ENCODE results near the gene ANKLE1.

The ANKLE1 gene

GRCh38 chr19:17319473-17320238, 38.0 kb downstream of the ANKLE1 start:
- Histone ChIP-seq H3K27ac (ENCODE audit: low read depth, low read length) (no peak overlapping the region), H3K9me3 (ENCODE audit: control insufficient read depth, insufficient read depth, low read length) (no peaks in the 10 kb centered on the region), H3K4me2 (ENCODE audit: low read length) (no peak overlapping the region), H3K9me2 (replicated peaks; ENCODE audit: control insufficient read depth, low read length) (no peaks in the 10 kb centered on the region), H3K27me3 (ENCODE audit: control insufficient read depth, low read length) (no peaks in the 10 kb centered on the region), H3K36me3 (ENCODE audit: control insufficient read depth, low read length) (peaks cover 40% of the 10 kb centered on the region), H3K4me1 (ENCODE audit: control insufficient read depth, low read length) (peaks cover 11% of the 10 kb centered on the region), H3F3A (ENCODE audit: control insufficient read depth, insufficient read depth) (no peaks in the 10 kb centered on the region), H3K4me3 (ENCODE audit: low read length) (no peak overlapping the region), H4K20me1 (ENCODE audit: control insufficient read depth, insufficient read depth, low read depth, low read length) (no peaks in the 10 kb centered on the region), H3K79me2 (ENCODE audit: control insufficient read depth, low read length) (no peaks in the 10 kb centered on the region)
- TF ChIP-seq EZH2phosphoT487 (IDR thresholded peaks at IDR 0.05; ENCODE audit: borderline replicate concordance, low read length): no peak
- no peak for TF ChIP-seq CTCF (IDR thresholded peaks at IDR 0.05; ENCODE audit: low read depth, low read length, poor library complexity, severe bottlenecking)

GRCh38 chr19:17320435-17320834, 38.7 kb downstream of the ANKLE1 start:
- H3K36me3 ChIP-seq (ENCODE audit: control insufficient read depth, low read length): peaks cover 37% of the 10 kb centered on the region
- H3K4me1 ChIP-seq (ENCODE audit: control insufficient read depth, low read length): peaks cover 11% of the 10 kb centered on the region
- H3K9me2 ChIP-seq (replicated peaks; ENCODE audit: control insufficient read depth, low read length): no peaks in the 10 kb centered on the region
- H3F3A ChIP-seq (ENCODE audit: control insufficient read depth, insufficient read depth): no peaks in the 10 kb centered on the region
- H3K4me3 ChIP-seq (ENCODE audit: low read length): no peak overlapping the region
- no peaks in the 10 kb centered on the region for H3K79me2 ChIP-seq (ENCODE audit: control insufficient read depth, low read length)
- no peak overlapping the region for H3K27ac ChIP-seq (ENCODE audit: low read depth, low read length)
- H4K20me1 ChIP-seq (ENCODE audit: control insufficient read depth, insufficient read depth, low read depth, low read length): no peaks in the 10 kb centered on the region
- H3K4me2 ChIP-seq (ENCODE audit: low read length): no peak overlapping the region
- no peaks in the 10 kb centered on the region for H3K27me3 ChIP-seq (ENCODE audit: control insufficient read depth, low read length)
- H3K9me3 ChIP-seq (ENCODE audit: control insufficient read depth, insufficient read depth, low read length): no peaks in the 10 kb centered on the region
- TF ChIP-seq EZH2phosphoT487 (IDR thresholded peaks at IDR 0.05; ENCODE audit: borderline replicate concordance, low read length) (no peak), CTCF (IDR thresholded peaks at IDR 0.05; ENCODE audit: low read depth, low read length, poor library complexity, severe bottlenecking) (no peak)

GRCh38 chr19:17321655-17322489, 40.2 kb downstream of the ANKLE1 start:
- Histone ChIP-seq H3F3A (ENCODE audit: control insufficient read depth, insufficient read depth) (peaks cover 5% of the 10 kb centered on the region), H3K4me2 (ENCODE audit: low read length) (no peak overlapping the region), H3K9me2 (replicated peaks; ENCODE audit: control insufficient read depth, low read length) (no peaks in the 10 kb centered on the region), H3K27ac (ENCODE audit: low read depth, low read length) (no peak overlapping the region), H3K4me3 (ENCODE audit: low read length) (no peak overlapping the region), H4K20me1 (ENCODE audit: control insufficient read depth, insufficient read depth, low read depth, low read length) (no peaks in the 10 kb centered on the region), H3K9me3 (ENCODE audit: control insufficient read depth, insufficient read depth, low read length) (no peaks in the 10 kb centered on the region), H3K4me1 (ENCODE audit: control insufficient read depth, low read length) (peaks cover 11% of the 10 kb centered on the region), H3K36me3 (ENCODE audit: control insufficient read depth, low read length) (peaks cover 31% of the 10 kb centered on the region; the same call in 1 of the 2 replicates), H3K79me2 (ENCODE audit: control insufficient read depth, low read length) (no peaks in the 10 kb centered on the region), H3K27me3 (ENCODE audit: control insufficient read depth, low read length) (no peaks in the 10 kb centered on the region)
- no peak for TF ChIP-seq CTCF (IDR thresholded peaks at IDR 0.05; ENCODE audit: low read depth, low read length, poor library complexity, severe bottlenecking)
- no peak for TF ChIP-seq EZH2phosphoT487 (IDR thresholded peaks at IDR 0.05; ENCODE audit: borderline replicate concordance, low read length)
